T-helper 22 cell (primary cell): ENCODE measurements around the gene ZFYVE16.
A peak's percentile ranks its signal among the peaks of the same experiment; 100 is the strongest.
"Not testable (repeated sequence)": the region's sequence is repeated elsewhere in the genome, so short reads cannot be mapped to it uniquely, and the experiment has no call there.

ENCODE experiments used
- DNase-seq: peaks from one replicate; pipeline ENCODE4 v3.0.0-alpha.2; 2020; ENCODE audit warnings: low read depth

Gene ZFYVE16

DNA sequence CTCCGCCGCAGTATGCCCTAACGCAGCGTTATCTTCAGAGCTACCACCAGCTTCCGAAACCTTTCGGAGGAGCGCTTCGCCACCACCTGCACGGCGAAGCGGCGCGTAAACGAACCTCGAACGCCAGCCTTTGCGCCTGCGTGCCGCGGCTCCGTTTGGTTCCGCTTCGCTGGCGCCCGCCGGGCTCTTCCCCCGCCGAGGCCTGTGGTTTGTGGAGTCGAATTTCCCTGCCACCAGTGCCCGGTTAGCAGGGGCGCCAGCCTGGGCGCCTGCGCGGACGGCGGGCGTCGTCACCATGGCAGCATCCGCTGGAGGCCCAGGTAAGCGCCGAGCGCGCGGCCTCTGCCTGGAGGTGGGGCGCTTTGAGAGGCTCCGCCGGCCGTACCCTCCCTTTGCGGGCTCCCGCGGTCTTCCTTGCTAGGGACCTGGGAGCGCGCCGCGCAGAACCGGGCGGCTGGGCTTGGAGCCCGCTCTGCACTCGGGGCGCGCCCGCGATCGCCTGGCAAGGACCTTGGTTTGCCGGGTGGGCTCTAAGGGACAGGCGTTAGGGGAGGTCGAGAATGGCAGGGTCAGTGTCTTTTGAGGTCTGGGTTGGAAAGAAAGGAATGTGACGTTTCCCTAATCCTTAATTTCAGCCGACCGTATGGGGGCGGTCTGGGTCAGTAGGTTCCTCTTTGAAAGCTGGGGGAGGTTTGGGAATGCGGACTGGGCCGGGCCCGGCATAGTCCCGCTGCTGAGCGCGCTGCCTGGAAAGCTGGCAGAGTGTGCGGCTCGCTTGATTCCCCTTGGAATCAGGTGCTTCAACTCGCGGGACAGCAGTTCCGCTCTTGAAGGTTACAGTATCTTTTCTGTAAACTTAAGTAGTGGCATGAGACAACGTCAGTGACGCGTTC is 80.2 kb downstream of the ZFYVE16 start, which contains the start of gene FAM151B:
TSS of gene FAM151B (plus strand) at position 272 of the 893 bp plus-strand sequence. CDS start at position 296, 24 bp downstream.
- peak; percentile 52 for DNase-seq

DNA sequence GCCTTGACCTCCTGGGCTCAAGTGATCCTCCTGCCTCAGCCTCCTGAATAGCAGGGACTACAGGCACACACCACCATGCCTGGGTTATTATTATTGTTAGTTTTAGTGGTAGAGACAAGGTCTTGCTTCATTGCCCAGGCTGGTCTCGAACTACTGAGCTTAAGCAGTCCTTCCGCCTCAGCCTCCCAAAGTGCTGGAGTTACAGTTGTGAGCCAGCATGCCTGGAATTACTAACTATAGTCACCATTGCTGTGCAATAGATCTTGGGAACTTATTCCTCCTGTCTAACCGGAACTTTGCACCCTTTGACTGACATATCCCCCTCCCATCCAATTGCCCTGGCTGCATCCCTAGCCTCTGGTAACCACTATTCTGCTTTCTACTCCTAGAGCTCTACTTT is 83.4 kb downstream of the ZFYVE16 start:
- no peak for DNase-seq

DNA sequence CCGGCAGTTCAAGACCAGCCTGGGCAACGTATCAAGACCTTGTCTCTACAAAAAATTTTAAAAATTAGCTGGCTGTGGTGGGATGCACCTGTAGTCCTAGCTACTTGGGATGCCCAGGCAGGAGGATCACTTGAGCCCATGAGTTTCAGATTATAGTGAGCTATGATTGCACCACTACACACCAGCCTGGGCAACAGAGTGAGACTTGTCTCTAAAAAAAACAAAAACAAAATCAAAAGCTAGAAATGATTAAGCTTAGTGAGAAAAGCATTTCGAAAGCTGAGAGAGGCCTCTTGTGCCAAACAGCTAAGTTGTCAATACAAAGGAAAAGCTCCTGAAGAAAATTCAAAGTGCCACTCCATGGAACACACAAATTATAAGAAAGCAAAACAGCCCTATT is 84.9 kb downstream of the ZFYVE16 start:
- DNase-seq: no peak

DNA sequence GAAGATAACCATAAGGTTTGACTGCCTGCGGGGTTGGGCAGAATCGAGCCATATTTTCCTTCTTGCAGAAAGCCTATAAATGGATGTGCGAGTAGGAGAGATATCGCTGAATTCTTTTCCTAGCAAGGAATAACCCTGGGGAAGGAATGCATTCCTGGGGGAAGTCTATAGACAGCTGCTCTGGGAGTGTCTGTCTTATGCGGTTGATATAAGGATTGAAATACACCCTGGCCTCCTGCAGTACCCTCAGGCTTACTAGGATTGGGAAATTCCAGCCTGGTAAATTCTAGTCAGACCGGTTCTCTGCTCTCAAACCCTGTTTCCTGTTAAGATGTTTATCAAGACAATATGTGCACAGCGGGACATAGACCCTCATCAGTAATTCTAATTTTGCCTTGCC is 85.6 kb downstream of the ZFYVE16 start:
- not testable (repeated sequence) for DNase-seq

DNA sequence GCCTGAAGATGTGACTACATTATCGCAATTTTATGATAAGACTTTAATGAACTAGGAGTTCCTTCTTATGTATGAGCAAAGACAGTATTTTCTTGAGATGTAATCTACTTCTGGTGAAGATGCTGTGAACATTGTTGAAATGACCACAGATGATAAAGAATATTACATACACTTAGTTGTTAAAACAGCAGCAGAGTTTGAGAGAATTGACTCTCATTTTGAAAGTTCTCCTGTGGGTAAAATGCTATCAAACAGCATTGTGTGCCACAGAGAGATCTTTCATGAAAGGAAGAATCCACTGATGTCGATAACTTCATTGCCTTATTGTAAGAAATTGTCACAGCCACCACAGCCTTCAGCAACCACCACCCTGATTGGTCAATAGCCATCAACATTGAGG is 88.0 kb downstream of the ZFYVE16 start:
- DNase-seq: no peak

DNA sequence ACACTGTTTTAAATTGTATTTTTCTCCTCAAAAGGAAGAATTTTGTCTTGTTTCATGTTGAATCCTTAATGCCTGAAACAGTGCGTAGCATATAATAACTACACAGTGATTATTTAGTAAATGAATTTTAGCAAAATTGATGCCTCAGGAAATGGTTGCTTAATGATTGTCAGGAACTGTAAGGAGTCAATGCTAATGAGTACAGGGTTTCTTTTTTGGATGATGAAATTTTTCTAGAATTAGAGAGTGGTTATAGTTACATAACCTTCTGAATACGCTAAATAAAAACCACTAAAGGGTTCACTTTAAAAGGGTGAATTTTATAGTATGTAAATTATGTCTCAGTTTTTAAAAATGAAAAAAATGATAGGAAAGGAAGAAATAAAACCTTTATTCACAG is 94.9 kb downstream of the ZFYVE16 start:
- DNase-seq: no peak

DNA sequence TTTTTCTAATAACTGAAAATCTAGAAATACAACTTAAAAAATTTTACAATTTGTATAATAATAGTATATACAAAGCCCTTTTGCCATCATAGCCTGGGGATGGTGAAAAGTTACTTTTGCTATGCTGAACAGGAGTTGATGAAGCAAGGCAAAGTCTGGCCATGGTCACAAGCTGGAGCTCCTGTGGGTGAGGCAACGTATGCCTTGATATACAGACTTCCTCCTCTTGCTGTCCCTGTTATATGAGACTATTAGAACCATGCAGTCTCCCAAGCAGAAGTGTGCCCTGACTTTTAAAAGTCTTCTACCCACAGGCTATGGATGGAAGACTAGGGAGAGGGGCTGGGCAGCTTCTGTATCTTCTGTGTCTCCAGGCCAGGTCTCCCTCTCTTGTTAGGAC is 95.8 kb downstream of the ZFYVE16 start:
- no peak for DNase-seq

DNA sequence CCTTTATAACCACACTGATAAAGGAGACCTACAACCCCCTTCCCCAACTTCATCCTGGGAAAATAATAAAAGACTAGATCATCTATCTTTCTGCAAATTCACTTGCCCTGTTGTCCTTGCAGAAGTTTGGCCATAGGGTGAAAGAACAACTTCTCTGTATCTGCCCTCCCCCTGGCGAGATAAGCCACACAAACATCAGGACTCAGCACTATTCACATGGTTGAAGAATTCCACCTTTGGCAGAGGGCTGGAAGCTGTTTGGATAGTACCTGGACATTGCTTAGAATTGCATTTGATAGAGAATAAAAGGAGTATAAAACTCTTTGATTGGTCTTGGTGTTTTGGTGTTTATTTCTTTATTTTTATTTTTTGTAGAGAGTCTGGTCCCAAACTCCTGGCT is 97.0 kb downstream of the ZFYVE16 start:
- DNase-seq: no peak

DNA sequence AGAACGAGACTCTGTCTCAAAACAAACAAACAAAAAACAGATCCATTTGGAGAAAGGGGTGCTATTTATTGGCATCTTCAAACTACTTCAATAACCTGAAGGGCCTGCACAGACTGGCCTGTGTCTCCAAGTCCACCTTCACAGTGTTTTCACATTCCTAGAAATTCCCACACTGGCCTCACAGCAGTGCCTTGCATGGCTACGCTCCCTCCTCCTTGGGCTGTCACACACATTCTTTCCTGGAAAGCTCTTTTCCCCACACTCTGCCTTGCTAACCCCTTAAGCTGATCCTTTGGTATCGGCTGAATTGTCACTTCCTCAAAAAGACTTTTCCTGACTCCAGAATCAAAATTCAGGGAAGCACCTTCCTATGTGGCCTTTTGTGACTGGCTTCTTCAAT is 99.8 kb downstream of the ZFYVE16 start:
- DNase-seq: no peak

DNA sequence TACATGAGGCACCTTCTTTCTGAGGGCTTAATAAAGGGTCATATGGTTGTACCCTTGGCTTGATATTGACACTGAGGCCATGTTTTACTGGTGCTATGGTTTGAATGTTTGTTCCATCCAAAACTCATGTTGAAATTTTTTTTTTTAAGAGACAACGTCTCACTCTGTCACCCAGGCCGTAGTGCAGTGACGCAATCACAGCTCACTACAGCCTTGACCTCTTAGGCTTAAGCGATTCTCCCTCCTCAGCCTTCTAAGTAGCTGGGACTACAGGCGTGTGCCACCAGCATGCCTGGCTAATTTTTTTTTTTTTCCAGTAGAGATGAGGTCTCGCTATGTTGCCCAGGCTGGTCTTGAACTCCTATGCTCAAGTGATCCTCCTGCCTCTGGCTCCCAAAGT is 101.0 kb downstream of the ZFYVE16 start:
- no peak for DNase-seq

DNA sequence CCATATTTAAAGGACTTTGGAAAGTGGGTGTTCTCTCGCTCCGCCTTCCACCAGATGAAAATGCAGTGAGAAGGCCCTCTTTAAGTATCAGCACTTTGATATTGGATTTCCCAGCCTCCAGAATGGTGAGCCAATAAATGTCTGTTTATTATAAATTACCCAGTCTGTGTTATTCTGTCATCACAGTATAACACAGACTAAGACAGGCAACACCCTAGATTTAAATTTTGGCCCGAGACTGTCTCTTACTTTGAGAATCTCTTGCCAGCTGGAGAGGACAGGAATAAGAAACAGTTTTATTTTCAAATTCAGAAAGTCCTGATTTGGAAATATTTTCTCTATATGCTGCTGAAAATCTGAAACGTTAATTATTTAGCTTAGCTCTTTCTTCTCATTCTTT is 101.5 kb downstream of the ZFYVE16 start:
- no peak for DNase-seq

DNA sequence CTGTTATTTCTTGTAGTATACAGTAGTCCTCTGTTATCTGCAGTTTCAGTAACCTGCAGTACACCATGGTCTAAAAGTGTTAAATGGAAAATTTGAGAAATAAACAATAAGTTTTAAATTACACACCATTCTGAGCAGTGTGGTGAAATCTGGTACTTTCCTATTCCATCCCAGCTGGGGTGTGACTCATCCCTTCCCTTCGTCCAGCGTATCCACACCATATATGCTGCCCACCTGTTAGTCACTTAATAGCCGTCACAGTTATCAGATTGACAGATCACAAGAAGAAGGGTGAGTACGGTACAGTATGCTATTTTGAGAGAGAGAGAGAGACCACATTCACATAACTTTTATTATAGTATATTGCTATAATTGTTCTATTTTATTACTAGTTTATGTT is 109.0 kb downstream of the ZFYVE16 start:
- DNase-seq: no peak
